Keratinocyte (primary cell): ENCODE results near the gene ANKMY2. TPM values are rescaled to one million over a fixed set of nuclear protein-coding genes. Genes with fewer than 3 reads are reported as not detected.

Experiments used
- DNase-seq: peaks from one replicate; pipeline ENCODE4 v3.0.0-alpha.2; 2011; ENCODE audit warnings: low read depth, missing footprints, low spot score
- FAIRE-seq: peaks from 2 replicates; lab custom pipeline; 2011; peaks lifted over from hg19 to GRCh38; lab: Jason Lieb, UNC
- H2AFZ ChIP-seq: 2 replicates; pipeline ENCODE4 v1.6.0; 2012; ENCODE audit warnings: low read length, control low read depth, inconsistent platforms; ENCODE audit not compliant: control insufficient read depth
- H3K27ac ChIP-seq: 2 replicates; pipeline ENCODE4 v1.5.1; 2011; ENCODE audit warnings: low read length; ENCODE audit not compliant: control insufficient read depth, insufficient read depth
- H3K27me3 ChIP-seq: 3 replicates; pipeline ENCODE4 v1.6.0; 2011; ENCODE audit warnings: low read length; ENCODE audit not compliant: control insufficient read depth, insufficient read depth; ENCODE audit errors: extremely low read depth
- H3K36me3 ChIP-seq, 2 experiments: 2 replicates in 1 of 2; 3 replicates in 1 of 2; pipeline ENCODE4 v1.5.1; 2011; ENCODE audit warnings: low read length in 2 of 2, mild to moderate bottlenecking in 1 of 2; ENCODE audit not compliant: control insufficient read depth in 2 of 2, insufficient read depth in 2 of 2; ENCODE audit errors: extremely low read depth in 1 of 2
- H3K4me1 ChIP-seq: 3 replicates; pipeline ENCODE4 v1.5.1; 2011; ENCODE audit warnings: low read length; ENCODE audit not compliant: control insufficient read depth, insufficient read depth; ENCODE audit errors: extremely low read depth
- H3K4me2 ChIP-seq: 3 replicates; pipeline ENCODE4 v1.6.0; 2011; ENCODE audit warnings: low read depth, low read length; ENCODE audit not compliant: control insufficient read depth, insufficient read depth; ENCODE audit errors: extremely low read depth
- H3K4me3 ChIP-seq, 3 experiments: fragments of 200-600 bp in 1 of 3; sonication (generic) in 1 of 3; 2 replicates in 2 of 3; 3 replicates in 1 of 3; pipeline ENCODE4 v1.5.1; 2011 to 2016; ENCODE audit warnings: low read length in 3 of 3, mild to moderate bottlenecking in 3 of 3, control low read depth in 2 of 3, inconsistent platforms in 1 of 3, low read depth in 1 of 3, mixed read lengths in 1 of 3, mixed run types in 1 of 3, moderate library complexity in 1 of 3; ENCODE audit not compliant: control insufficient read depth in 2 of 3, insufficient read depth in 2 of 3; ENCODE audit errors: extremely low read depth in 1 of 3
- H3K79me2 ChIP-seq: 2 replicates; pipeline ENCODE4 v1.6.0; 2012; ENCODE audit warnings: low read length; ENCODE audit not compliant: control insufficient read depth, insufficient read depth
- H3K9ac ChIP-seq: 3 replicates; pipeline ENCODE4 v1.6.0; 2011; ENCODE audit warnings: low read length; ENCODE audit not compliant: control insufficient read depth, insufficient read depth; ENCODE audit errors: extremely low read depth
- H3K9me1 ChIP-seq: 3 replicates; pipeline ENCODE4 v1.6.0; 2011; ENCODE audit warnings: low read length; ENCODE audit not compliant: control insufficient read depth, insufficient read depth; ENCODE audit errors: extremely low read depth
- H3K9me3 ChIP-seq: 2 replicates; pipeline ENCODE4 v1.5.1; 2012; ENCODE audit warnings: low read depth, low read length; ENCODE audit not compliant: control insufficient read depth
- H4K20me1 ChIP-seq: 3 replicates; pipeline ENCODE4 v1.6.0; 2011; ENCODE audit warnings: low read length; ENCODE audit not compliant: control insufficient read depth, insufficient read depth; ENCODE audit errors: extremely low read depth
- EZH2 ChIP-seq: IDR thresholded peaks from one replicate; pipeline ENCODE4 v1.6.1; 2012; ENCODE audit warnings: inconsistent platforms, mild to moderate bottlenecking, low read length, moderate library complexity
- dilution Hi-C: fragments of 300-500 bp; cut with MboI; formaldehyde crosslinking; loops from one replicate; pipeline ENCODE4 v1.7.0; 2020; ENCODE audit warnings: low sequenced_read_pairs; ENCODE audit not compliant: extremely low pct_ligation_motif_present
- polyA plus RNA-seq, 5 experiments: library from polyadenylated mRNA; depleted of rRNA in 3 of 5; stranded (reverse) in 3 of 5; stranded (forward) in 1 of 5; unstranded in 1 of 5; fragments of >200 nt; gene quantifications; 1 replicate in 1 of 5; 2 replicates in 3 of 5; 3 replicates in 1 of 5; pipeline versions ENCODE4 v1.2.1 to v1.2.3, GENCODE V29; 2011 to 2012; ENCODE audit warnings: missing spikeins in 2 of 5, low read depth in 1 of 5, low replicate concordance in 1 of 5
- TF ChIP-seq, protein P1 (sequence below), 3 experiments: IDR thresholded peaks in 1 of 3; conservative IDR thresholded peaks in 1 of 3; optimal IDR thresholded peaks in 1 of 3; 2 replicates in 2 of 3; 3 replicates in 1 of 3; pipeline versions ENCODE3 to v1.5.1; 2011; ENCODE audit warnings: low read length in 3 of 3, mild to moderate bottlenecking in 3 of 3, moderate library complexity in 2 of 3, control low read depth in 1 of 3, inconsistent platforms in 1 of 3; ENCODE audit not compliant: insufficient read depth in 2 of 3; ENCODE audit errors: extremely low read depth in 1 of 3

ANKMY2 gene
- polyA plus RNA-seq, 1 donor (not counting 4 experiments of a cell fraction or from before 2014, with no cell fraction given): 13.3 TPM

DNA sequence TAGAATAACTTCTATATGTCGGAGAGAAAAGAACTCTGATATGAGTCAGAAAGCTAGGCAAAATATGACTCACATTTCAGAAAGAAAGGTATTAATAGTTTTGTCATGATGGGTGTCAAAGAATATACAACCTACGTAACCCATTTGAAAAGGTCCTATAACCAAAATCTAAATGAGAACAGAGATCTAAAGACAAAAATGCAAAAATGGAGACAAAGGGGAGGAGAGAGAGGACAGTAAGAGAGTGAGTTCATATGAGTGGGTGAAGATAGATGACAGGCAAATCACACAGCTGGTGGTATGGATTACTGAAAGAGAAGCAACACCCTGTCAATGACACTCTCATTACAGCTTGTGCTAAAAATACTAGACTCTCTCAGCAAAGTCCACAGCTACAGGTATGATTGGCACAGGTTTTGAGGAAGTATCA, 25.6 kb downstream of the ANKMY2 start:
- H2AFZ ChIP-seq: no peak overlapping the region
- no peak overlapping the region for H3K9ac ChIP-seq
- no peak overlapping the region for H3K4me2 ChIP-seq
- H4K20me1 ChIP-seq: no peaks in the 10 kb centered on the region
- H3K9me3 ChIP-seq: peaks cover 5% of the 10 kb centered on the region
- dilution Hi-C loops: no loop called here
- H3K9me1 ChIP-seq: no peaks in the 10 kb centered on the region
- no peaks in the 10 kb centered on the region for H3K79me2 ChIP-seq
- H3K4me3 ChIP-seq: no peak overlapping the region
- peaks cover 1 to 3% of the 10 kb centered on the region in 2 experiments for H3K36me3 ChIP-seq
- TF ChIP-seq EZH2: no peak
- TF ChIP-seq, protein P1, sequence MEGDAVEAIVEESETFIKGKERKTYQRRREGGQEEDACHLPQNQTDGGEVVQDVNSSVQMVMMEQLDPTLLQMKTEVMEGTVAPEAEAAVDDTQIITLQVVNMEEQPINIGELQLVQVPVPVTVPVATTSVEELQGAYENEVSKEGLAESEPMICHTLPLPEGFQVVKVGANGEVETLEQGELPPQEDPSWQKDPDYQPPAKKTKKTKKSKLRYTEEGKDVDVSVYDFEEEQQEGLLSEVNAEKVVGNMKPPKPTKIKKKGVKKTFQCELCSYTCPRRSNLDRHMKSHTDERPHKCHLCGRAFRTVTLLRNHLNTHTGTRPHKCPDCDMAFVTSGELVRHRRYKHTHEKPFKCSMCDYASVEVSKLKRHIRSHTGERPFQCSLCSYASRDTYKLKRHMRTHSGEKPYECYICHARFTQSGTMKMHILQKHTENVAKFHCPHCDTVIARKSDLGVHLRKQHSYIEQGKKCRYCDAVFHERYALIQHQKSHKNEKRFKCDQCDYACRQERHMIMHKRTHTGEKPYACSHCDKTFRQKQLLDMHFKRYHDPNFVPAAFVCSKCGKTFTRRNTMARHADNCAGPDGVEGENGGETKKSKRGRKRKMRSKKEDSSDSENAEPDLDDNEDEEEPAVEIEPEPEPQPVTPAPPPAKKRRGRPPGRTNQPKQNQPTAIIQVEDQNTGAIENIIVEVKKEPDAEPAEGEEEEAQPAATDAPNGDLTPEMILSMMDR (optimal IDR thresholded peaks at IDR 0.05 in 1 of 3, IDR thresholded peaks at IDR 0.05 in 1 of 3, conservative IDR thresholded peaks at IDR 0.05 in 1 of 3; ENCODE audit: extremely low read depth in 1 of 3, insufficient read depth in 2 of 3, low read length in 3 of 3): no peak
- no peaks in the 10 kb centered on the region for H3K4me1 ChIP-seq
- H3K27me3 ChIP-seq: no peaks in the 10 kb centered on the region
- H3K27ac ChIP-seq: no peak overlapping the region
- FAIRE-seq (no peak), DNase-seq (no peak)

- no peak for FAIRE-seq
- Histone ChIP-seq H3K9ac (no peak overlapping the region), H3K9me1 (no peaks in the 10 kb centered on the region), H3K79me2 (no peaks in the 10 kb centered on the region), H2AFZ (no peak overlapping the region), H3K4me1 (no peaks in the 10 kb centered on the region), H3K4me3 (no peak overlapping the region), H3K9me3 (peaks cover 5% of the 10 kb centered on the region), H3K27ac (no peak overlapping the region), H3K27me3 (no peaks in the 10 kb centered on the region), H4K20me1 (no peaks in the 10 kb centered on the region), H3K36me3 (peaks cover 0 to 1% of the 10 kb centered on the region in 2 experiments), H3K4me2 (no peak overlapping the region)
- DNase-seq: no peak
- no peak for TF ChIP-seq EZH2
- TF ChIP-seq, protein P1 (optimal IDR thresholded peaks at IDR 0.05 in 1 of 3, IDR thresholded peaks at IDR 0.05 in 1 of 3, conservative IDR thresholded peaks at IDR 0.05 in 1 of 3; ENCODE audit: extremely low read depth in 1 of 3, insufficient read depth in 2 of 3, low read length in 3 of 3): no peak
- dilution Hi-C loops: no loop called here
Observed at GRCh38 chr7:16616542-16616941, 29.0 kb downstream of the ANKMY2 start.
